Activated CD4-positive, alpha-beta T cell treated with anti-CD3 and anti-CD28 coated beads, Interleukin-2, Interleukin-6, amounts not matched to agents 100 ng/mL and 50 ng/mL, durations not matched to agents 16 hours and 8 hours (primary cell): ENCODE measurements around the gene PPIL6.
A peak's percentile ranks its signal among the peaks of the same experiment; 100 is the strongest.
"Not testable (repeated sequence)": the region's sequence is repeated elsewhere in the genome, so short reads cannot be mapped to it uniquely, and the experiment has no call there.

Source experiments
- DNase-seq: peaks from one replicate; pipeline ENCODE4 v3.0.0-alpha.2; 2020

The PPIL6 gene

GRCh38 chr6:109466212-109466923 is 25.9 kb upstream of the PPIL6 start:
- no peak for DNase-seq

GRCh38 chr6:109465772-109466171 is 25.3 kb upstream of the PPIL6 start:
- no peak for DNase-seq

DNA sequence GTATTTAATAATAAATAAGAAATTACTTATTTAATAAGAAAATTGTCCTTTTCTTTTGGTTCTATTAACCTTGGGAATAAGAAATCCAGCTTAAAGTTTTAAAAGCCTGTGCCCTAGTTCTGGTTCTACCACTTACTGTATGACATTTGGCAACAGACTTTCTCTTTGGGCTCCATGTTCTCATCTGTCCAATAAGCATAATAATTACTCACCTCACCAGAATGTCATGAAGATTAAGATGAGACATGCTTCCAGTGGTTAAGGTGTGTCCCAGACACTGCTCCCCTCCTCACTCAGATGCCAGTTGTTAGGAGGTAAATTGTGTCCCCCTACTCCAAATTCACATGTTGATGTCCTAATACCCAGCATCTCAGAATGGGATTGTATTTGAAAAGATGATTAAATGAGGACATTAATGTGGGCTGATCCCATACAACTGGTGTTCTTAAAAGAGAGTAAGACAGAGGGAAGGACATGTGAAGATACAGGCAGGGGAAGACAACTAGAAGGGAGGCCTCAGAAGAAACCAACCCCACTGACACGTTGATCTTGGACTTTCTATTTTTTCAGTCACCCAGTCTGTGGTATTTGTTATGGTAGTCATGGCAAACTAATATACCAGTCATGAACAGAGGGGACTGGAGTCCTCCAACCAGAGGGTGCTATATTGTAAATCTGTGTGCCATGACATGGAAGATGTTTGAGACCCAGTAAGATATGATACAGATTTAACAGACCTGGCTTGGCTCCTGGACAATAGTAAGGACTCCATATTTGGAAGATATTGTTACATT is 21.5 kb upstream of the PPIL6 start:
- no peak for DNase-seq

GRCh38 chr6:109461205-109461604 is 20.8 kb upstream of the PPIL6 start:
- not testable (repeated sequence) for DNase-seq

- DNase-seq, result no peak
These were observed 19.9 kb upstream of the PPIL6 start for GRCh38 chr6:109460161-109460829.

- peak; percentile 74 for DNase-seq
These were observed 18.5 kb upstream of the PPIL6 start for GRCh38 chr6:109458774-109459531.

DNA sequence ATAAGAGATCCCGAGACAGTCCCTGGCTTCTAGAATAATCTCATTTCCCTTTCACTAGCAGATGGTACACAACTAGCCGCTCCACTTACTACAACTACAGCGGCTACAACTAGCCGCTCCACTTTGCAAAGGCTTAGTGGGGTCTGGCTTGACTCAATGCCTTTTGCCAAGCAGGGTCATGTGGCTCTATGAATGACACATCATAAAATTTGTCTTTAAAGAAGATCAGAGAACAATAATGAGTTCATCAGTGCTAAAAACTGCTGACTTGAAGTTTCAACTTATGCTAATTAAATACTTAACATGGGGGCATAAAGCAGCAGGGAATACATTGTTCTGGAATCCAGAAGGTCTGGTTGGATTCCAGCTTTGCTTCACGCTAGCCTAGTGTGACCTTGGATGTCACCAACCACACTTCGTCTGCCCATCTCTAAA is 17.2 kb upstream of the PPIL6 start:
- DNase-seq, result no peak

DNA sequence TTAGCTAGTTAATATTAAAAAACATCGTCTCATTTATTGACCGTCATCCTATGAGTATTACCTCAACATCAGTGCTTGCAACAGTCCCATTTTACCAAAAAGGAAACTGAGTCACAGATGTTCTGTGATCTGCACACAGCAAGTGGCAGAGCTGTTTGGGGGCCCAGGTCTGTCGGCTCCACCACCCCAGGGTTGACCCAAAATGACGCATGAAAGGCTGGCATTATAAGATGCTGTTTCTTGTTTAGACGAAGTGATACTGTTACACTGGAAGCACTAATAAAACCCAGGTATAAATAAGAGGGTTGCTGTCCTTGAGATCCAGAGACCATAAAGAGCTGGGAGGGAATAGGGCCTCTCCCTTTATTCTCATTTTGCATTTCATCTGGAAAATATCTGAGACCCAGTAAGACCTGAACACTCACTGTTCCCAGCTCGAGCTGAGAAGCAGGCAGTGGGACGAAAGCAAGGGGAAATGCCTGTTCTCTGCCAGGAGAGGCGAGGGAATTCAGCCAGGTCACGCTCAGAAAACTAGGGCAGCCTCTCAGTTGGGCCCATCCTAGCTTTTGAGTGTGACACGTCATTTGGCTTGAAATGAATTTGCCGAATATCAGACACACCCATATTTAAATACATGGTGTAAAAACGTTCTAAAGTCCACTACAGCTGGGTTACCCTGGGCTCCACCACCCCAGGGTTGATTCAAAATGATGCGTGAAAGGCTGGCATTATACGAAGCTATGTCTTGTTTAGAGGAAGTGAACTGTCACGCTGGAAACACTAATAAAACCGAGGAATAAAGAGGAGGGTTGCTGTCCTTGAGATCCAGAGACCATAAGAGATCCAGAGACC is 16.5 kb upstream of the PPIL6 start:
- DNase-seq, result no peak

GRCh38 chr6:109456111-109456583 is 15.7 kb upstream of the PPIL6 start:
- no peak for DNase-seq

DNA sequence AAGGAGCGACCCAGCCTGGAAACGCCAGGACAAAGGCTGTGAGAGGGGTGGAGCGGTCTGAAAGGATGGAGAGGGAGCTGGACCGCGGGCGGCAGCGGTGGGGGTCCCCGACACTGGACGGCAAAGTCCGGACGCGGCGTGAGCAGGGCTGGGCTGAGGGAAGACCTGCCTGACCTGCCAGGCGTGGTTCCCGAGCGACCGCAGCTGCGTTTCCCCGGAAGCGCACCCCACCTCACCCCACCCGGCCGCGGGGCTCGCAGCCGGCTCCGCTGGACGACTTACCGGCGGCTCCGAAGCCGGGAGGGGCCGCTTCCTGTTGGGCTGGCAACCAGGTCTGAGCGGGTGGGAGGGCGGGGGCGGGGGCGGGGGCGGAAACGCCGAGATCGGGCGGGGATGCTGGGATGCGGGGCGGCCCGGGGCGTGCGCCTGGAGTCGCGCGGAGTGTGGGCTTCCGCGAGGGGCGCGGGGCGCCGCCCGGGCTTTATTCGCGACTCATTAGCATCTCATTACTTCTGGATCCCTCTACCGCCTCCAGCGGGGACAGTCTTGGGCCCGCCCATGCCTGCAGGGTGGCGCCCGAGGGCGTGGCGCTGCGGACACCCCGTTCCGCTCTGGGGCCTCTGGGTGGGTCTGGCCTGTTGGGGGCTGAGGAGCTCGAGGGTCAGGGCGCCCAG is 15.1 kb upstream of the PPIL6 start, which contains the start of gene MICAL1:
MICAL1 (minus strand) TSS at position 336 of the 674 bp plus-strand sequence. CDS start 1,576 bp downstream, outside the sequence.
- DNase-seq, result peak; percentile 81

DNA sequence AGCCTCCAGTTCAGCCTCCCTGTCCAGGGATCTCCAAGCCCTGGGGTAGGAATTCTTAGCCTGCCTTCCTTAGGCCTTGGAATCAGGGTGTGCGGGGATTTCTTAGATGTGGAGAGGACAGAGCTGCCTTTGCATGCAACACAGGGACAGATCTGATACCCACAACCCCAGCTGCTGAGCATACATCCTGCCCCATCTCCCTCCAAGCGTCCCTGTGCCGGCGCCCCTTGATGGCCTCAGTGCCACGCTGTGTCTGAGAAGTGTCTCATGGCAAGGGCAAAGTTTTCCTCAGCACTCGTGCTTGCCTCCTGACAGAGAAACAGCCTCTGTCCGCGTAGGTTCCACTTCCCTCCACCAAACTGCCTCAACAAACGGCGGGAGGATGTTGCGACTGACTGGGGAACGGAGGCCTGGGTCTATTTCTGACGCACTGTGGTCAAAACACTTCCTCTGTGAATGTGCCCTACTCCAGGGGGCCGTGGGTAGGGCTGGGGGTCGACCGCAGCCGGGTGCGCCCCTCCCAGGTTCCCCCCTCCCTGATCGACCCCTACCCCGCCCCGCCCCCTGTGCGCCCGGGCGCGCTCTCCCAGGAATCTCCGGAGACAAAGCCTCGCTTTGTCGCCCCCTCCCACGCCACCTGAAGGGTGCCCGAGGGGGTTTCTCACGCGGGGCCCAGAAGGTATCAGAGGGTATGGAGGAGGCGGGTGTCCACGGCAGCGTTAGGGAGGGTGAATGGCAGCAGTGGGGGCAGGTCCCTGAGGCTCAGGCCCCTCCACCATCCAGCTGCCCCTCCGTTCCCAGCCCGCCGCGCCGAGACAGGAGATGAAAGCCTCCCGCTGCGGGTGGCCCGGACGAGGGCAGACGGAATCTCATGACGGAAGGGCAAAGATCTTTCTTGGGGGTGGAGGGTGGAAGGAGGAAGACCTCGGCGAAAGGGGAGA is 14.3 kb upstream of the PPIL6 start:
- DNase-seq, result peak; percentile 83

GRCh38 chr6:109453594-109454495 is 13.4 kb upstream of the PPIL6 start:
- DNase-seq, result no peak

- DNase-seq, result no peak
These were observed 12.7 kb upstream of the PPIL6 start for GRCh38 chr6:109453156-109453555.

- no peak for DNase-seq
These were observed 11.8 kb upstream of the PPIL6 start for GRCh38 chr6:109452181-109452580.

- DNase-seq, result no peak
These were observed 10.9 kb upstream of the PPIL6 start for GRCh38 chr6:109451376-109451775.

GRCh38 chr6:109450801-109451200 is 10.4 kb upstream of the PPIL6 start:
- DNase-seq, result no peak

DNA sequence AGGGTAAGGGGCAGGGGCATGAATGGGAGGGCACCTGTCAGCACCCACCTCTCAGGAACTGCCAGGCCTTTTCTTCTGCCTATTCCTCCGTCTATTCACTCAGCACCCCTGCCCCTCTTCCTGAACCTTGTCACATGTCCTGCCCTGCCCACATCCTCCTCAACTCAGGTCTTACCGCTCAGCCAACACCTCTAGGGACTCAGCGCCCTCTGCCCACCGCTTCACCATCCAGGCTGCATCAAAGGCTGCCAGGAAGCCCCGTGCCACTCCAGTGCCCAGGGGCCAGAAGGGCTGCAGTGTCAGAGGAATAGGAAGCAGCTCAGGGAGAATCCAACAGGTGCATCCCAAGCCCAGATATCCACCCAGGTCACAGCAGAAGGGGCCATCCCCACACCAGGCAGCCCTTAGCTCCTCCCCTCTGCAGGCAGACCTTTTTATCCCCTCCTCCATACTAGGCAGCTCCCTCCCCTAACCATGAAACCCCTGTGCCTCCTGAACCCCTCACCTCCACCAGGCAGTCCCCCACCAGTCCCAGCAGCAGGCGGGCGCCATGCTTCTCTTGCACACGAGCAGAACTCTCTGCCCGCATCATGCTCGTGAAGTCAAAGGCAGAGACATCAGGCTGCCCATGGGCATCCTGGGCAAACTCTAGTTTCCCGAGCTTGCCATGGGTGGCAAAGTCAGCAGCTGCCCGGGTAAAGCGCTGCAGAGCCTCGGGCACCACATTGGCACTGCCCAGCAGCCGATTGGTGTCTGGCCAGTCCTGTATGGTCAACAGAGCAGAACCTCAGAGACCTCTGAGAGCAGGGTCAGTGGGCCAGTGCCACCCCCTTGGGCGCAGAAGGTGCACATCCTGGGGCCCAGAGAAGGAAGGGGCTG is 9.6 kb upstream of the PPIL6 start:
- peak; percentile 41 for DNase-seq
